Measurements from ENCODE around the gene COL9A1. TPM values are rescaled to one million over a fixed set of nuclear protein-coding genes. Genes with fewer than 3 reads are reported as not detected.
A peak's percentile ranks its signal among the peaks of the same experiment; 100 is the strongest.

COL9A1 gene
- total and polyA plus RNA-seq, 2 experiments from 2014 or later, result 1.6 to 2.3 TPM

GRCh38 chr6:70176842-70177550, 125.9 kb downstream of the COL9A1 start:
- no peaks in the 10 kb centered on the region for H3K27me3 ChIP-seq
- H4K20me1 ChIP-seq (ENCODE audit: insufficient read depth, poor library complexity, severe bottlenecking), result no peaks in the 10 kb centered on the region
- H3K9me3 ChIP-seq (ENCODE audit: low read depth), result no peaks in the 10 kb centered on the region
- H3K4me3 ChIP-seq, result no peak overlapping the region
- no peaks in the 10 kb centered on the region for H3K4me1 ChIP-seq (ENCODE audit: insufficient read depth)
- no peaks in the 10 kb centered on the region for H3K79me2 ChIP-seq
- no peak overlapping the region for H2AFZ ChIP-seq
- DNase-seq (ENCODE audit: low spot score), result no peak
- H3K4me2 ChIP-seq, result no peak overlapping the region
- H3K27ac ChIP-seq, result no peak overlapping the region
- H3K36me3 ChIP-seq (replicated peaks; ENCODE audit: insufficient read depth, low read depth), result no peaks in the 10 kb centered on the region
- TF ChIP-seq EZH2phosphoT487 (IDR thresholded peaks at IDR 0.05; ENCODE audit: low read depth, severe bottlenecking, unreplicated experiment), result no peak
- TF ChIP-seq EZH2 (IDR thresholded peaks at IDR 0.05; ENCODE audit: borderline replicate concordance), result no peak
- no peak for TF ChIP-seq CTCF (IDR thresholded peaks at IDR 0.05; ENCODE audit: poor library complexity)
- H3K9me2 ChIP-seq (replicated peaks; ENCODE audit: insufficient read depth), result no peaks in the 10 kb centered on the region
- 84% methylated on average over 3 of the region's 3 CpGs for WGBS (ENCODE audit: low lambda C conversion rate, missing lambda C conversion rate)

GRCh38 chr6:70175770-70176169, 127.1 kb downstream of the COL9A1 start:
- H3K9me3 ChIP-seq (ENCODE audit: low read depth), result no peaks in the 10 kb centered on the region
- no peaks in the 10 kb centered on the region for H3K79me2 ChIP-seq
- H3K4me3 ChIP-seq, result no peak overlapping the region
- 90% methylated on average over 2 of the region's 2 CpGs for WGBS (ENCODE audit: low lambda C conversion rate, missing lambda C conversion rate)
- no peak overlapping the region for H3K27ac ChIP-seq
- H4K20me1 ChIP-seq (ENCODE audit: insufficient read depth, poor library complexity, severe bottlenecking), result no peaks in the 10 kb centered on the region
- no peaks in the 10 kb centered on the region for H3K4me1 ChIP-seq (ENCODE audit: insufficient read depth)
- H3K27me3 ChIP-seq, result no peaks in the 10 kb centered on the region
- H3K9me2 ChIP-seq (replicated peaks; ENCODE audit: insufficient read depth), result no peaks in the 10 kb centered on the region
- no peaks in the 10 kb centered on the region for H3K36me3 ChIP-seq (replicated peaks; ENCODE audit: insufficient read depth, low read depth)
- no peak for DNase-seq (ENCODE audit: low spot score)
- TF ChIP-seq EZH2 (IDR thresholded peaks at IDR 0.05; ENCODE audit: borderline replicate concordance) (no peak), CTCF (IDR thresholded peaks at IDR 0.05; ENCODE audit: poor library complexity) (no peak), EZH2phosphoT487 (IDR thresholded peaks at IDR 0.05; ENCODE audit: low read depth, severe bottlenecking, unreplicated experiment) (no peak)
- no peak overlapping the region for H3K4me2 ChIP-seq
- no peak overlapping the region for H2AFZ ChIP-seq

- WGBS (ENCODE audit: low lambda C conversion rate, missing lambda C conversion rate), result 57% methylated on average over 2 of the region's 2 CpGs
- no peaks in the 10 kb centered on the region for H3K9me2 ChIP-seq (replicated peaks; ENCODE audit: insufficient read depth)
- H3K27me3 ChIP-seq, result no peaks in the 10 kb centered on the region
- no peak overlapping the region for H3K4me3 ChIP-seq
- TF ChIP-seq EZH2 (IDR thresholded peaks at IDR 0.05; ENCODE audit: borderline replicate concordance), result no peak
- DNase-seq (ENCODE audit: low spot score), result no peak
- H3K4me1 ChIP-seq (ENCODE audit: insufficient read depth), result no peaks in the 10 kb centered on the region
- no peak overlapping the region for H2AFZ ChIP-seq
- H3K4me2 ChIP-seq, result no peak overlapping the region
- no peaks in the 10 kb centered on the region for H4K20me1 ChIP-seq (ENCODE audit: insufficient read depth, poor library complexity, severe bottlenecking)
- H3K9me3 ChIP-seq (ENCODE audit: low read depth), result no peaks in the 10 kb centered on the region
- H3K27ac ChIP-seq, result peak overlapping the region; percentile 7
- H3K36me3 ChIP-seq (replicated peaks; ENCODE audit: insufficient read depth, low read depth), result no peaks in the 10 kb centered on the region
- no peaks in the 10 kb centered on the region for H3K79me2 ChIP-seq
Measured at GRCh38 chr6:70172252-70172651, 130.6 kb downstream of the COL9A1 start.

DNA sequence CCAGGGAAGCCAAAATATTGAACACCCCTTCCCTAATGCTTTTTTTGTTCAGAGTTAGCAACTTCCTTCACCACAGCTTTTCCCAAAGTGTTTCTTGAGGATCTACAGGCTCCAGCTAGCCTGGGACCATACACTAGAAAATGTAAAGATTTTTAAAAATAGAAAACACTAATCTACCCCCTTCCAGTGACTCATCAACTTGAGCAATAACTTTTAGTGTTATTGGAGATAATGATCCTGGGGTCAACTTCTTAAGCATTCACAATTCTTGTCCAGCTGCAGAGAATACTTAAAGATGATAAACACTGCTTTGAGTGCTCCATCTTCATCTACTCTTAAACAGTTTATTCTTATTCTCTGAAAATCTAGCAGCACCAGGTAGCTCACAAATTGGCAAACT, 131.6 kb downstream of the COL9A1 start:
- H2AFZ ChIP-seq, result no peak overlapping the region

More for the DNA sequence above, 131.6 kb downstream of the COL9A1 start:
- H3K36me3 ChIP-seq (replicated peaks; ENCODE audit: insufficient read depth, low read depth), result no peaks in the 10 kb centered on the region
- H3K4me3 ChIP-seq, result no peak overlapping the region
- no peak overlapping the region for H3K27ac ChIP-seq
- no peaks in the 10 kb centered on the region for H3K9me3 ChIP-seq (ENCODE audit: low read depth)
- DNase-seq (ENCODE audit: low spot score), result no peak
- no peak overlapping the region for H3K4me2 ChIP-seq
- no peaks in the 10 kb centered on the region for H3K9me2 ChIP-seq (replicated peaks; ENCODE audit: insufficient read depth)
- no peaks in the 10 kb centered on the region for H3K79me2 ChIP-seq
- peaks cover 3% of the 10 kb centered on the region for H3K27me3 ChIP-seq
- no peaks in the 10 kb centered on the region for H4K20me1 ChIP-seq (ENCODE audit: insufficient read depth, poor library complexity, severe bottlenecking)
- no peaks in the 10 kb centered on the region for H3K4me1 ChIP-seq (ENCODE audit: insufficient read depth)
- TF ChIP-seq CTCF (IDR thresholded peaks at IDR 0.05; ENCODE audit: poor library complexity) (no peak), EZH2 (IDR thresholded peaks at IDR 0.05; ENCODE audit: borderline replicate concordance) (no peak), EZH2phosphoT487 (IDR thresholded peaks at IDR 0.05; ENCODE audit: low read depth, severe bottlenecking, unreplicated experiment) (no peak)

Measured in hepatocyte (in vitro differentiated cells).